Renal cortical epithelial cell (primary cell): ENCODE measurements around the gene PPIB. TPM values are rescaled to one million over a fixed set of nuclear protein-coding genes. Genes with fewer than 3 reads are reported as not detected.

Experiments used
- DNase-seq: peaks from one replicate; pipeline ENCODE4 v3.0.0-alpha.2; 2011; ENCODE audit warnings: low read depth
- total RNA-seq: library from RNA; depleted of rRNA; stranded (reverse); fragments of >200 nt; gene quantifications from 2 replicates; pipeline ENCODE4 v1.2.3, GENCODE V29; 2014

The PPIB gene
- total RNA-seq, 1 donor from 2014 or later = 565 TPM

GRCh38 chr15:64158363-64159134, 4.3 kb downstream of the PPIB start:
- DNase-seq = no peak

GRCh38 chr15:64157599-64158125, 5.2 kb downstream of the PPIB start:
- DNase-seq = no peak

DNA sequence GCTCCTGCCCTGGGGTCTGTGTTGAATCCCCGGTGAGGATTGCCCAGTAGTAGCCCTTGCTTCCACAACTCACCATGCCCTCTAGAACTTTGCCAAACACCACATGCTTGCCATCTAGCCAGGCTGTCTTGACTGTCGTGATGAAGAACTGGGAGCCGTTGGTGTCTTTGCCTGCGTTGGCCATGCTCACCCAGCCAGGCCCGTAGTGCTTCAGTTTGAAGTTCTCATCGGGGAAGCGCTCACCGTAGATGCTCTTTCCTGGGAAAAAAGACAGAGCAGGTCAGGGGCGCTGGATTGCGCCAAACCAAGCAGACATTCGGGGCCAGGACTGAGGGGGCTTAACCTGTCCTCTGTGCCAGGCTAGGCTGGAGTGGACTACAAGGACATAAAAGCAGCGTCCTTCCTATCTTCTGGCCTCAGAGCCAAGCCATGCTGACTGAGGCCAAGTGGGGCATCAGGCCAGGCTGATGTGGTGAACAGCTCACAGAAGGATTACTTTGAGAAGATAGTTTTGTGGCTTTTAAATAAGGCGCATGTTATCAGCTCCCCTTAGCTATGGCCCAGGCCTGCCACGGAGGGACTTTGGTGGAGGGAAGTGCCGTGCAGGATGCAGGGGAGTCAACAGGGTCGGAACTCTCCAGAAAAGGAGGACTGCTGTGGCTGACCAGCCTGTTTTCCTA, 6.0 kb downstream of the PPIB start:
- no peak for DNase-seq

DNA sequence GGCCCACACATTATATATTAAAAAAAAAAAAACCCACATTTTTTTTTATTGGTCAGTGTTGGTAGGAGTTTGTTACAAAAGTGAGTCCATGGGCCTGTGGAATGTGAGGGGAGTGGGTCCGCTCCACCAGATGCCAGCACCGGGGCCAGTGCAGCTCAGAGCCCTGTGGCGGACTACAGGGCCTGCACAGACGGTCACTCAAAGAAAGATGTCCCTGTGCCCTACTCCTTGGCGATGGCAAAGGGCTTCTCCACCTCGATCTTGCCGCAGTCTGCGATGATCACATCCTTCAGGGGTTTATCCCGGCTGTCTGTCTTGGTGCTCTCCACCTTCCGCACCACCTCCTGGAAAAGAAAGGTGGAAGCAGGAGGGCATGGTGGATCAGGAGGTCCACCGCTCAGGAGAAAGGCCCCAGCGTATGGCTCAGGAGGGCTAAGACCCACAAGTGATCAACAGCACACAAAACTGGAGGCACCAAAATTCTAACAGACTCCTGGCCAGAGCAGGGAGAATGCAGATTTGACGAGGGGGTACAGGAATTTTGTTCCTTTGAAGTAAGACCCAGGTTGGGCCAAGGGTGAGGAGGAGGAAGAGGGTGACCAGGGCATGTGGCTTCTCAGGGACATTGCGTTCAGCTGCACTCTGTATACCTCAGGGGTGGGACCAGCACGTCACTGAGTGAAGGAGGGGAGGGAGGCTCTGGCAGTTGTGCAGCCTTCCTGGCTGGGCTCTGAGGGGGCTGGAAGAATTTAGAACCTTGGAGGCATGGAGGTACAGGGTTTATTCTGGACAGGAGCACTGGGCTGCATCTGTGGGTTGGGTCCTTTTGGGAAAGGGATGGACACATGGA, 6.8 kb downstream of the PPIB start:
- no peak for DNase-seq

- peak; percentile 69 for DNase-seq
Observed at GRCh38 chr15:64153480-64154367, 9.1 kb downstream of the PPIB start.

DNA sequence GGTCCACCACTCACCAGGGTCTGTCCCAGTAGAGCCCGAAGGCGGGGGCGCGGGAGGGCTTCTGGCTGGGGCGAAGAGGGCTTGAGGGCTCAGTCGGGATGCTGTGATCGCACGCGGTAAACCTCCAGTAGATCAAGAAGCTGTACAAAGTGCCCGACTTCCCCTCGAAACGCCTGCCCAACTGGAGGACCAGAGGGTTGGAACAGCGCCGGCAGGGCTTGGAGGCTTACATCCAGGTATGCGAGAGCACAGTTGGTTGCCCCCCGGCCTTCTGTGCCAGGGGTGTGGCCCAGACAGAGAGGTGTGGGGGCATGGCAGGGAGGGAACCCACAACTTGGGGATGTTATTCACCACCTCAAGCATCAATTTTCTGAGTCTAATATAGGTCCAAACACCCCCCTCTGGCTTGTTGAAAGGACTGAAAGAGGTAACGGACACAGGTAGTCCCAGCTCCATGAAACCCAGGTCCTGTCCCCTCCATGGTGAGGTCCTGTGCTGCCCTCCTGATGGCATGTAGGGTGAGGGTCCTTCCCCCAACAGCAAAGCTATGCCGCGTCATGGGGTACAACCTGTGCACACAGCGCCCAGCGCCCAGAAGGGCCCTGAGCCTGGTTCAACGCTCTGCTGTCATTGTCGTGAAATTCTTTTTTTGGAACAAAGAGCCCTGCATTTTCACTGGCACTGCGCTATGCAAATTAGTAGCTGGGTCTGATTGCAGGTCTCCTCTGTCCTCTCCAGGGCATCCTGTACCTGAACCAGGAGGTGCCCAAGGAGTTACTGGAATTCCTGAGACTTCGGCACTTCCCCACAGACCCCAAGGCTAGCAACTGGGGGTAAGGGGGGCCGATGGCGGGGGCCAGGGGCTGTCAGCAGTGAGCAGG, 10.1 kb downstream of the PPIB start:
- no peak for DNase-seq

- no peak for DNase-seq
Observed at GRCh38 chr15:64151727-64152506, 10.9 kb downstream of the PPIB start, which contains the start of gene SNX22. SNX22 (plus strand) TSS chr15:64151731; CDS start chr15:64151776, 45 bp downstream.

DNA sequence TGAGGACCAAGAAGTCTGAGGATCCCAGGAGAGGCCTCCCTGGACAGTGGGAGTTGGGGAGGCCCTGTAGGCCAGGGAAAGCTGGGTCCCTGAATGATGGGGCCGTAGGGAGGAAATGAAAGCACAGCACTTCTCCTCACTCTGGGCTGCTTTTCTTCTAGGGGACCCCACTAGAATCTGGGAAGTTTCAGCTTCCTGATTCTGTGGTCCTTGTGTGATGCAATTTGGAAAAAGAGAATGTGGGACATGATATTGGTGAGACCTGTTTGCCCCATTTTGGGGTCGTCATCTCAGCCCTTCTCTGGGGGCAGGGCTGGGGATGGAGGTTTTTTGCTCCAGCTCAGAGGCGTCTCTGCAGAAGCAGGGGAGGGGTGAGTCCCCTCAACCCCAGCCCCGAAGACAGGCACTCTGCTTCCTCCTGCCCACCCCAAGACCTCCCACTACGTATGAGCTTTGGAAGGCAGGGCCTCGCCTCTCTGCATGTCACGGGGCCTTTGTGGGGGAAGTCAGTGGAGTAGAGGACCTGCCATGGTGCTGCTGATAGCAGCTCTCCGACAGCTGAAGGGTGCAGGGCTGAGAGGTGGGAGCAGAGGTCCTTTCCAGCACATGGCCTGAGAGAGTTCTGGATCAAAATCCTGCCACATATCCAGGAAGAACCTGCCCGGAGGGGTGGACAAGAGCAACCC, 12.8 kb downstream of the PPIB start:
- no peak for DNase-seq

GRCh38 chr15:64149424-64149823, 13.4 kb downstream of the PPIB start:
- DNase-seq = no peak

DNA sequence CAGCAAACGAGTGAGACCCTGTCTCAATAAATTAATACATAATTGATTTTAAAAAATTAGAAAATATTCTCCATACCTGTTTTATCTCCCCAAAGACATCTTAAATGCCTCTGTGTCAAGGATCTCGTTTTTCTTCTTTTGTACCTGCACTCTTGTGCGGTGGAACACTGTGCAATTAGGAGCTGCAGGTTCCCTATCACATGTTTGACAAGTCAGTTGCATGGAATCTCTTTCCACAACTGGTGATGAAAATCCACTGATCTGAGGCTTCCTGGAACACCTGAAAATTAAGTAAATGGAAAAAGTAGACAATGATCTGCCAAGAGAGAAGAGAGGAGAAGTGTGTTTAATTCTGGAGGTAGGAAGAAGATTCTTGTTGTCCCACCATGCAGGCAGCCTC, 14.2 kb downstream of the PPIB start:
- no peak for DNase-seq

DNA sequence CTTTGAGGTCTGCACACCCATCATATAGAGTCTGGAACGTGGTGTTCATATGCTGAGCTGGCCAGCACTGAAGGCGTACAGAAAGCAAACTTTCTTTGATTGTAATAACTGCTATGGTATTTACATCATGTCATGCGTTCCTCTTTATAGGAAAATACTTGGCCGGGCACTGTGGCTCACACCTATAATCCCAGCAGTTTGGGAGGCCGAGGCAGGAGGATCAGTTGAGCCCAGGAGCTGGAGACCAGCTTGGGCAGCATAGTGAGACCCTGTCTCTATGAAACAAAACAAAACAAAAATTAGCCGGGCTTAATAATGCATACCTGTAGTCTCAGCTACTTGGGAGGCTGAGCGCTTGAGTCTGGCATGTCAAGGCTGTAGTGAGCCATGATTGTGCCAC, 14.7 kb downstream of the PPIB start:
- no peak for DNase-seq

DNA sequence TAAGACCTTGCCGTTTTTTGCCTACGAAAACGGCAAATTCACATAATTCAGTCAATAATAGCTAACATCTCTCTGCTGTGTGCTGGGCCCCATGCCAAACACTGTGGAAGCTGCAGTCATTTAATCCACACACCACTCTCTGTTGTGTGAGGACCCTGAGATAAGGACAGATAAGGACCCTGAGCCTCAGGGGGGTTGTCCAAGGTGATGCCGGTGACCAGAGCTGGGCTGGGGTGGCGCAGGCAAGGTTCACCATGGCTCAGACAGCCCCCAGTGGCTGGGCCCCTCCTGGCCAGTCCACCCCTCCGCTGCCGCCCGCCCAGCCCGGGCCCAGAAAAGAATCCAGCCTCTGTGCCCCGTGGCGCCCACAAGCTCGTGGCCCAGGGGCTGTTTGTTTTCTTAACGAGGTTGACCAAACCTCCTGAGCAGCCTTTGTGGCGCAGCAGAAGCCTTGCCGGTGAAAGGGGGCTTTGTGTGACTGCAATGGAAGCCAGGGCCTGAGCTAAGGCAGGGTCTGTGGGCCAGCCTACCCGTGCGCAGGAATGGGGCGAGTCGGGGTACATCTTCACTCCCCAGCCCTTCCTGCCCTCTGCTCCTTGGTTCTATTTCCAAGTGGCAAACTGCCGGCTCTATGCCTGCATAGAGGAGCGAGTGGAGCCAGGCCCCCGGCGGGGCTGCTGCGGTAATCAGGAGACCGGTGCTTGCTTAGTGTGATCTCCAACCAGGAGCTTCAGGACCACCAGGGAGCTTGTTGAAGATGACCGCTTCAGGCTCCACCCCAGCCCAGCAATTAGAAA, 15.7 kb downstream of the PPIB start:
- no peak for DNase-seq

DNA sequence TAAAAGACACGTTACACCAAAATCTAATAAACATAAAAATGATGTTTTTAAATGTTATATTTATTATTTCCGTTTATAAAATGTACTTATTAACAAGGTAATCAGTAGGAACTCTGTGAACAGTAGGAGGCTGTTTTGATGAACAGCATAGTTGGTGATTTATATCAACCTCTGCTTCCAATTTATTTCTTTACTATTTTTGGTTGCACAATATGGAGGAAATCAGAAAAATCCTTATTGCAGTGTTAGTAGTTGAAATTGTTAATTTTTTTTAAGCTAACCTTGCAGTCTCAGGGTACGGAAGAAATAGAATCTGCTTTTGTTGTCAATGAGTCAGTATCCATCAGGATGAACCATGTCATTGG, 16.3 kb downstream of the PPIB start:
- no peak for DNase-seq

DNA sequence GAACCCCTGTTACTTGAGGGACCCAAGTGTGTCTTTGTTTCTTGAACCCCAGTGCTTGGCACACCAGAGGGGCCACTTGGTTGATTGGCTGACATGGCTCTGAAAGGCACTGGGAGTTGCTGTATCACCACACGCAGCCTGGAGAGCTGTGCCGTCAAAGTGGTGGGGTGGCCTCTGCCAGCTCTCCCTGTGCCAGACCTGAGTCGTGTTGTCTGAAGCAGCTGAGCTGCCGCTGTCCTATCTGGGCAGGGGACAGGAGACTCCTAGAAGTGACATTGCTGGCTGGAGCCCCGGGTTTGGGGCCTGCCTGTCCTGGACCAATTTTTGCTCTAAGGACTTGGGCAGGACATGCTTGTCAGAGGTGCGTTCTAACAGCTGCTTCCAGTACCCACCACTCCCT, 16.8 kb downstream of the PPIB start:
- no peak for DNase-seq

DNA sequence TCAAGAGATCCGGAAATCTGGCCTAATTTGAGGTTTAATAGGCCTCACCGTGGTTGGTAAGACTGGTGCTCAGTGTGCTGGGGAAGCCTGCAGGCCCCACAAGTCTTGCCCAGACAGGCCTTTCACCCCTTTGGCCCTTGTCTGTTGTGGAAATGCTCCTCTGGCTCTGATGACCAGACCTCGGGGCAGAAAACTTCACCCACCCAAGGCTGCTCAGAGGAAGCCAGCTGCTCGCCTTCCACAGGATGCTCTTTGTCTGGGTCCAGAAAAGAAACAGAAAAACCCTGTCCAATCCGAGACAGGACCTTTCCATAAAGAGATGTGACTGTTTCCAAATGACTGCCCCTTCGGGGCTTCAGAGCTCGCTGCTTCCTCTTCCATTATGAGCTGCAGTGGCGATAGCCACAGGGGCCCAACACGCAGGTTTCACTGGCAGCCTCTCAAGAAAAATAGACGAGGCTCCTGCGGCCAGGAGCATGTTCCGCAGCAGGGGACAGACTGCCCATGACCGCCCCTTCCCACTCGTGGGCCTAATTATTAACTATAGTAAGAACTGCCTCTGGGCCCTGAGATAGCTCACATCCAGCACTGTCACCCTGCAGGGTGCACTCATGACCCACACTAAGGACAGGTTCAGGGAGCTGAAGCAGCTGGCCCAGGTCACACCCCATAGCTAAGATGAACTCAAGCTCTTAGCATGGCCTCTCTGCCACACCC, 18.1 kb downstream of the PPIB start:
- DNase-seq = peak; percentile 37

DNA sequence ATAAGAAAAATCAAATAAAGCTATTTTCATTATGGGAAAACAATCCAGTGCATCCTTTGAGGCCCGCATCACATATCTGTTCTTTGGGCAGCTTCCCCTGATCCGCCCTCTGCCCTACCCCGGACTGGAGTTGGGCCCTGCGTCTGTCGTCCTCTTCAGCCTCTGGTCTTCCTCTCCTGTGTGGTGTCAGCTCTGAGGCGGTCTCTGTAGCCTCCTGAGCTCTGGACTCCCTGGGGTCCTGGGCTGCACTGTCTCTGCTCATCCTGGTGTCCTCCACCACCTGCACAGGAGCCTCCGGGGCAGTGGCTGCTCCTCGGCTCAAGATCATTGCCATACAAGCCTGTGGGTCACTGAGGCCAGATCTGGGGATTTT, 18.6 kb downstream of the PPIB start:
- no peak for DNase-seq

GRCh38 chr15:64143276-64143675, 19.5 kb downstream of the PPIB start:
- no peak for DNase-seq
